Measurements from ENCODE around the gene DAZAP1.

DNA sequence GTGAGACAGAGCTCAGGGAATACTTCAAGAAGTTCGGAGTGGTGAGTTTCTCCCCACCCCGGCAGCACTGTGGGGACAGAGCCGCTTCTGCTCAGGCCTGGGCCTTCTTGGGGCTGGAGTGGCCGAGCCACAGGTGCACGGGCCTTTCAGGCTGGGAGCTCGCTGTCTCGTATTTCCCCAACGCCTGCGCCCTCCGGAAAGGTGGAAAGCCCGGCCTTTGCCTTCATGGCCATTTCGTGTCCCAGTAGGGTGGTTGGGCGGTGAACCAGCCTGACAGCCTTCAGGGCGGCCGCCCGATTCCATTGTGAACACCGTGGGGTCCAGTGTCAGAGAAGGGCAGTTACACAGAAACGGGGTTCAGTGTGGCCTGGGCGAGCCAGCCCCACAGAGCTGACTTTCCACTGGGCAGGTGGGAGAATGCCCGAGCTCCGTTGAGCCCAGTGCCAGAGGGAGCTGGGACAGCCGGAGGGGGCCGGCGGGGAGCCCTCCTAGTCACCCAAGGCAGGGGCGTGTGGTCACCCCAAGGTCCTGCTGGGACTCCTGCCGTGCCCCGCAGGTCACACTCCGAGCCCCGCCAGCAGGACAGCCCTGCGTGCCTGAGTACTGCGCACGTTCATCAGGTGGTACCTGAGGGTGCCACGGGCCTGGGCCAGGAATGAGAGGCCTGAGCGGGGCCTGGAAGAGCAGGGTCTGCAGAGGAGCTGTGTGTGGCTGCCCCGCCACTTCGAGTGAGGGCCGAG lies 14.0 kb downstream of the DAZAP1 start:
- TF ChIP-seq, protein P1, sequence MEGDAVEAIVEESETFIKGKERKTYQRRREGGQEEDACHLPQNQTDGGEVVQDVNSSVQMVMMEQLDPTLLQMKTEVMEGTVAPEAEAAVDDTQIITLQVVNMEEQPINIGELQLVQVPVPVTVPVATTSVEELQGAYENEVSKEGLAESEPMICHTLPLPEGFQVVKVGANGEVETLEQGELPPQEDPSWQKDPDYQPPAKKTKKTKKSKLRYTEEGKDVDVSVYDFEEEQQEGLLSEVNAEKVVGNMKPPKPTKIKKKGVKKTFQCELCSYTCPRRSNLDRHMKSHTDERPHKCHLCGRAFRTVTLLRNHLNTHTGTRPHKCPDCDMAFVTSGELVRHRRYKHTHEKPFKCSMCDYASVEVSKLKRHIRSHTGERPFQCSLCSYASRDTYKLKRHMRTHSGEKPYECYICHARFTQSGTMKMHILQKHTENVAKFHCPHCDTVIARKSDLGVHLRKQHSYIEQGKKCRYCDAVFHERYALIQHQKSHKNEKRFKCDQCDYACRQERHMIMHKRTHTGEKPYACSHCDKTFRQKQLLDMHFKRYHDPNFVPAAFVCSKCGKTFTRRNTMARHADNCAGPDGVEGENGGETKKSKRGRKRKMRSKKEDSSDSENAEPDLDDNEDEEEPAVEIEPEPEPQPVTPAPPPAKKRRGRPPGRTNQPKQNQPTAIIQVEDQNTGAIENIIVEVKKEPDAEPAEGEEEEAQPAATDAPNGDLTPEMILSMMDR (IDR thresholded peaks at IDR 0.05) = no peak
- TF ChIP-seq EP300 (IDR thresholded peaks at IDR 0.05) (no peak), POLR2A (IDR thresholded peaks at IDR 0.05) (no peak)

Measured in suprapubic skin (tissue), 3 donors.